Measurements from ENCODE around the gene ULK4. TPM values are rescaled to one million over a fixed set of nuclear protein-coding genes. Genes with fewer than 3 reads are reported as not detected.

Gene ULK4
- total RNA-seq, 1 experiment from 2014 or later, result 6.3 TPM

- ChIA-PET RAD21 (ENCODE audit: low non-redundant PET in 1 of 2, low total read pairs in 2 of 2, uncharacterized antibody in 2 of 2, unreplicated experiment in 2 of 2) (no interaction called here), POLR2A (no interaction called here), CTCF (no interaction called here)
- no peak overlapping the region for H3K4me3 ChIP-seq (replicated peaks in 1 of 2; ENCODE audit: low read depth in 1 of 2, low read length in 2 of 2)
- no peak overlapping the region for H2AFZ ChIP-seq (ENCODE audit: low read depth, low read length, poor library complexity, severe bottlenecking)
- H4K20me1 ChIP-seq (ENCODE audit: insufficient read depth), result no peaks in the 10 kb centered on the region
- intact Hi-C loops (cut with micrococcal nuclease), result no loop called here
- no peaks in the 10 kb centered on the region for H3K79me2 ChIP-seq (ENCODE audit: insufficient read depth, low read length)
- no peak for DNase-seq (ENCODE audit: low read depth, low spot score)
- H3K9me3 ChIP-seq (ENCODE audit: control insufficient read depth in 1 of 2, insufficient read depth in 1 of 2, low read depth in 1 of 2, low read length in 2 of 2), result no peaks in the 10 kb centered on the region
- no peak overlapping the region for H3K27ac ChIP-seq (ENCODE audit: low read depth, low read length)
- H3K4me1 ChIP-seq (ENCODE audit: control insufficient read depth in 1 of 2, insufficient read depth in 2 of 2, low read length in 2 of 2), result no peaks in the 10 kb centered on the region
- H3K4me2 ChIP-seq (ENCODE audit: low read length), result no peak overlapping the region
- H3K9me2 ChIP-seq (ENCODE audit: insufficient read depth), result no peaks in the 10 kb centered on the region
- no peaks in the 10 kb centered on the region for H3K27me3 ChIP-seq (ENCODE audit: insufficient read depth, low read length)
- no TSS peak for BruUV-seq (replicated peaks)
- ATAC-seq, result no peak
- no peak for TF ChIP-seq SP1 (IDR thresholded peaks at IDR 0.05; ENCODE audit: low read depth)
- no peak for TF ChIP-seq POLR2AphosphoS5 (IDR thresholded peaks at IDR 0.05; ENCODE audit: low read depth, low read length)
- no peak for TF ChIP-seq YY1 (IDR thresholded peaks at IDR 0.05; ENCODE audit: extremely low read depth, insufficient replicate concordance, low read depth, low read length)
- no peak for TF ChIP-seq TCF7L2 (IDR thresholded peaks at IDR 0.05; ENCODE audit: borderline replicate concordance, extremely low read depth, insufficient read depth, insufficient read length)
- no peak for TF ChIP-seq JUND (IDR thresholded peaks at IDR 0.05)
- TF ChIP-seq SRF (IDR thresholded peaks at IDR 0.05; ENCODE audit: low read depth), result no peak
- TF ChIP-seq ELF1 (IDR thresholded peaks at IDR 0.05; ENCODE audit: borderline replicate concordance, low read depth), result no peak
- TF ChIP-seq ZNF274 (IDR thresholded peaks at IDR 0.05; ENCODE audit: low read depth, low read length), result no peak
- TF ChIP-seq CEBPB (IDR thresholded peaks at IDR 0.05; ENCODE audit: low read depth), result no peak
- no peak for TF ChIP-seq ATF3 (IDR thresholded peaks at IDR 0.05)
- TF ChIP-seq FOSL1 (IDR thresholded peaks at IDR 0.05; ENCODE audit: low read depth), result no peak
- no peak for TF ChIP-seq POLR2A (IDR thresholded peaks at IDR 0.05; ENCODE audit: borderline replicate concordance, extremely low read depth, insufficient read depth, insufficient read length)
- TF ChIP-seq EZH2phosphoT487 (IDR thresholded peaks at IDR 0.05; ENCODE audit: borderline replicate concordance), result no peak
- TF ChIP-seq EGR1 (IDR thresholded peaks at IDR 0.05; ENCODE audit: low read depth), result no peak
- no peak for TF ChIP-seq SIN3A (IDR thresholded peaks at IDR 0.05; ENCODE audit: low read depth)
- TF ChIP-seq RAD21 (IDR thresholded peaks at IDR 0.05; ENCODE audit: low read depth), result no peak
- TF ChIP-seq ZFX (IDR thresholded peaks at IDR 0.05), result no peak
- TF ChIP-seq CBX3 (IDR thresholded peaks at IDR 0.05; ENCODE audit: low read depth), result no peak
- no peak for TF ChIP-seq MAX (IDR thresholded peaks at IDR 0.05)
- TF ChIP-seq CTCF (IDR thresholded peaks at IDR 0.05 in 2 of 3, conservative IDR thresholded peaks at IDR 0.05 in 1 of 3; ENCODE audit: borderline replicate concordance in 1 of 3, insufficient read depth in 1 of 3, low read depth in 2 of 3, low read length in 2 of 3), result no peak
- no peak overlapping the region for H3K9ac ChIP-seq (ENCODE audit: low read length)
- no peaks in the 10 kb centered on the region for H3K36me3 ChIP-seq (ENCODE audit: control insufficient read depth in 1 of 2, insufficient read depth in 2 of 2, low read length in 2 of 2)
These were observed 321.8 kb downstream of the ULK4 start for GRCh38 chr3:41640076-41640475.
